Gastrocnemius medialis (tissue), 4 donors: ENCODE measurements around the gene METTL17. TPM values are rescaled to one million over a fixed set of nuclear protein-coding genes. Genes with fewer than 3 reads are reported as not detected.
A peak's percentile ranks its signal among the peaks of the same experiment; 100 is the strongest.
"Not testable (repeated sequence)": the region's sequence is repeated elsewhere in the genome, so short reads cannot be mapped to it uniquely, and the experiment has no call there.

ENCODE experiments used
- ATAC-seq, 2 donors: fragments of 150-250 bp; one replicate each; pipeline ENCODE4 v1.9.1; 2016
- DNase-seq, 2 donors: peaks; one replicate each; pipeline ENCODE4 v3.0.0-alpha.2; 2019
- H3K27ac ChIP-seq, 4 donors: fragments of 200-600 bp; sonication (generic); 1 replicate in 1 of 4; 2 replicates in 3 of 4; pipeline ENCODE4 v1.5.1; 2016 to 2018; ENCODE audit warnings: mild to moderate bottlenecking in 2 of 4, moderate library complexity in 1 of 4
- H3K27me3 ChIP-seq, 3 donors: fragments of 200-600 bp; sonication (generic) in 2 of 3; 1 replicate in 1 of 3; 2 replicates in 2 of 3; pipeline versions ENCODE4 v1.5.1 to v1.6.0; 2016 to 2019; ENCODE audit warnings: mild to moderate bottlenecking in 1 of 3, moderate library complexity in 1 of 3
- H3K36me3 ChIP-seq, 2 donors: fragments of 200-600 bp; sonication (generic) in 1 of 2; one replicate each; pipeline ENCODE4 v1.5.1; 2017 to 2018
- H3K4me1 ChIP-seq, 2 donors: fragments of 200-600 bp; sonication (generic) in 1 of 2; one replicate each; pipeline ENCODE4 v1.5.1; 2016 to 2017; ENCODE audit warnings: mild to moderate bottlenecking in 2 of 2
- H3K4me3 ChIP-seq, 4 donors: fragments of 200-600 bp; sonication (generic) in 3 of 4; 1 replicate in 1 of 4; 2 replicates in 3 of 4; pipeline ENCODE4 v1.5.1; 2016 to 2019; ENCODE audit warnings: mild to moderate bottlenecking in 2 of 4
- H3K9me3 ChIP-seq, 3 donors: fragments of 200-600 bp; sonication (generic) in 2 of 3; 1 replicate in 1 of 3; 2 replicates in 2 of 3; pipeline ENCODE4 v1.5.1; 2016 to 2019
- POLR2A ChIP-seq, 2 donors: fragments of 450-650 bp; IDR thresholded peaks; one replicate each; pipeline ENCODE4 v1.6.1; 2017; ENCODE audit warnings: antibody characterized with exemption in 2 of 2, mild to moderate bottlenecking in 2 of 2, moderate library complexity in 2 of 2
- in situ Hi-C, 4 donors: fragments of 200-750 bp; cut with MboI; loops; one replicate each; pipeline versions ENCODE4 v1.15.0 to v1.8.0; 2017; ENCODE audit warnings: low sequenced_read_pairs in 4 of 4
- intact Hi-C: fragments of 100-400 bp; cut with DNase I; formaldehyde crosslinking; loops from one replicate; pipeline ENCODE4 v1.15.1; 2023; ENCODE audit warnings: low total_unique reads
- total RNA-seq, 4 donors: library from RNA; depleted of rRNA; stranded (reverse); fragments of >200 nt; gene quantifications; one replicate each; pipeline versions ENCODE4 v1.1.0 to v1.2.3, GENCODE V29; 2016
- TF ChIP-seq, protein P1 (sequence below), 5 experiments: fragments of 450-650 bp in 3 of 5; fragments of 200-600 bp in 2 of 5; sonication (generic) in 2 of 5; IDR thresholded peaks in 4 of 5; conservative IDR thresholded peaks in 1 of 5; 1 replicate in 4 of 5; 2 replicates in 1 of 5; pipeline ENCODE4 v1.5.1; 2016 to 2019; ENCODE audit warnings: antibody characterized with exemption in 5 of 5, mild to moderate bottlenecking in 3 of 5, moderate library complexity in 3 of 5

METTL17 gene
- total RNA-seq, 4 donors from 2014 or later = 33.9 to 69.5 (median 50.8) TPM

DNA sequence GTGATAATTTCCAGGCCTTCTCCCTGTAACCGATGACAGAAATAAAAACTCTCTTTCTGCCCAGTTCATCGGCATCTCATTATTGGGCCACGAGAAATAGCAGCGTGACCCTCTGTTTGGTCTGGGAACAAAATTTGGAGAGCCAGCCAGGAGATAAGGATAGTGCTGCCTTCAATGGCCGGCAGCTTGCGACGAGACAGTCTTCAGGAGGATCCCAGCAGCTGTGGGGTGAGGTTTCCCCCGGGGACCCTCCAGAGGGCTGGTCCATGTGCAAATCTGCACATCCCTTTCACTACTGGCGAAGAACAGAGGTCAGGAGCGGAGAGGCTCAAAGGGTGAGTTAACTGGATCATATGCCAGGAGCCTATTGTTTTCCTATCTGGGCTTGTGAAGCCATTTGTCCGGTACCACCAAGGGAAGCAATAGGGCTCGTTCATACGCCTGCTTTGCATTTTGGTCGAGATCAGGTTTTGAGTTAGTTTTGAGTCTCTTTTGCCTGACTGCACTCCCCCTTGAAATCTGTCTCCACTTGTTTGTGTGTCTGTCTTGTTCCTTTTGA is 14.1 kb downstream of the METTL17 start:
- DNase-seq = no peak
- in situ Hi-C loops (no loop called here), intact Hi-C loops (no loop called here)
- Histone ChIP-seq H3K27me3 (no peaks in the 10 kb centered on the region), H3K4me3 (no peak overlapping the region), H3K36me3 (no peaks in the 10 kb centered on the region), H3K4me1 (no peaks in the 10 kb centered on the region), H3K9me3 (no peaks in the 10 kb centered on the region), H3K27ac (peak overlapping the region in 1 of 4 donors; percentile 8)
- peak in 1 of 2 donors; percentile 5 for ATAC-seq
- TF ChIP-seq, protein P1, sequence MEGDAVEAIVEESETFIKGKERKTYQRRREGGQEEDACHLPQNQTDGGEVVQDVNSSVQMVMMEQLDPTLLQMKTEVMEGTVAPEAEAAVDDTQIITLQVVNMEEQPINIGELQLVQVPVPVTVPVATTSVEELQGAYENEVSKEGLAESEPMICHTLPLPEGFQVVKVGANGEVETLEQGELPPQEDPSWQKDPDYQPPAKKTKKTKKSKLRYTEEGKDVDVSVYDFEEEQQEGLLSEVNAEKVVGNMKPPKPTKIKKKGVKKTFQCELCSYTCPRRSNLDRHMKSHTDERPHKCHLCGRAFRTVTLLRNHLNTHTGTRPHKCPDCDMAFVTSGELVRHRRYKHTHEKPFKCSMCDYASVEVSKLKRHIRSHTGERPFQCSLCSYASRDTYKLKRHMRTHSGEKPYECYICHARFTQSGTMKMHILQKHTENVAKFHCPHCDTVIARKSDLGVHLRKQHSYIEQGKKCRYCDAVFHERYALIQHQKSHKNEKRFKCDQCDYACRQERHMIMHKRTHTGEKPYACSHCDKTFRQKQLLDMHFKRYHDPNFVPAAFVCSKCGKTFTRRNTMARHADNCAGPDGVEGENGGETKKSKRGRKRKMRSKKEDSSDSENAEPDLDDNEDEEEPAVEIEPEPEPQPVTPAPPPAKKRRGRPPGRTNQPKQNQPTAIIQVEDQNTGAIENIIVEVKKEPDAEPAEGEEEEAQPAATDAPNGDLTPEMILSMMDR (IDR thresholded peaks at IDR 0.05 in 4 of 5, conservative IDR thresholded peaks at IDR 0.05 in 1 of 5) = no peak
- no peak for TF ChIP-seq POLR2A (IDR thresholded peaks at IDR 0.05)

DNA sequence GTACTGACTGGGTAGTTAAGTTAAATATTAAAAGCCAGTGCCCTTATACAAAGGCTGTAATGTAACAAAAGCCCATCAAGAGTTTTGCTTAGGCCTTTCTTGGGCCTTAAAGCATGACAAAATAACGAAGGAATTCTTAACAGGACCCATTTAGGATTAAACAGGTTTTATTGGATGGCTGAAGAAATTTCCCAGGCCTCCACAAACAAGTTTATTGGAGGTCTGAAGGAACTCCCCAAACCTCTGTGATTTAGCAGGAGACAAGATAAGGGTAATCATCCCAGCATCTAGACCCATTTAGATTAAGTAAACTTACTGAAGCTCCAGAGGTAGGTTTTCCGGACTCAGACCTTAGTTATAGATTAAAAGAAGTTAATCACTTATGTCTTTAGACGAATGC is 19.9 kb downstream of the METTL17 start:
- in situ Hi-C loops = loop anchor here (10.0 kb wide), 2 partner anchors 85 to 95 kb away; partner anchors contain the start of genes TMEM253 (in 2 of the 4) and ZNF219 (in 2 of the 4)
- intact Hi-C loops, H3K4me1 ChIP-seq, DNase-seq, H3K27me3 ChIP-seq, ATAC-seq, H3K9me3 ChIP-seq, H3K36me3 ChIP-seq, H3K27ac ChIP-seq, H3K4me3 ChIP-seq: not testable (repeated sequence)

DNA sequence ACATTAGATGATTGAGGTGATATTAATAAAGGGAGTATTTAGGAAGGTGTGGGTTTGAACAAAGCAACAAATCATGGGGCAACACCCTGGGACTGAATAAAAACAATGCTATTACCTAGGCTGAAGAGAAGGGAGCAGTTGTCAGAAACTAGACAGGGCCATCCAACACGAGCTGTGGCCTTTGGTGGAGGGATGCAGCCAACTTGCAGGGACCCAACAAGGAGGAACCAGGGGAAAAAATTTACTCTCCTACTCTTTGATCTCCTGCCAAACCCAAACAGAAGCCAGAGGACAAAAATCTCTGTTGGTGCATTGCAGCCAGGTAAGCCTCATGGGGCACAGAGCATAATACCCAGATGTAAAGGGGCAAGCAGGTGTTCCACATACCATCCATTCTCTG is 21.4 kb downstream of the METTL17 start:
- no peaks in the 10 kb centered on the region for H3K9me3 ChIP-seq
- in situ Hi-C loops = loop anchor here (10.0 kb wide), 2 partner anchors 84 to 94 kb away; partner anchors contain the start of genes TMEM253 (in 2 of the 4) and ZNF219 (in 2 of the 4)
- intact Hi-C loops = no loop called here

GRCh38 chr14:21014761-21015190 is 25.0 kb downstream of the METTL17 start:
- no peak overlapping the region for H3K4me3 ChIP-seq
- peaks cover 0 to 37% of the 10 kb centered on the region in 2 donors for H3K36me3 ChIP-seq
- peak overlapping the region; percentile 97 to 100 (median 100) for H3K27ac ChIP-seq
- H3K9me3 ChIP-seq = no peaks in the 10 kb centered on the region
- no peaks in the 10 kb centered on the region for H3K27me3 ChIP-seq
- H3K4me1 ChIP-seq = peaks cover 51 to 56% of the 10 kb centered on the region in 2 donors
- intact Hi-C loops = loop anchor here (1.0 kb wide), 3 partner anchors 26 to 90 kb away; no protein-coding TSS in a partner anchor
- ATAC-seq (peak; percentile 72 to 88), DNase-seq (peak; percentile 78 to 86)
- in situ Hi-C loops = loop anchor here (10.0 kb wide), 2 partner anchors 80 to 90 kb away; partner anchors contain the start of genes TMEM253 (in 2 of the 4) and ZNF219 (in 2 of the 4)
- no peak for TF ChIP-seq POLR2A (IDR thresholded peaks at IDR 0.05)
- TF ChIP-seq, protein P1 (IDR thresholded peaks at IDR 0.05 in 4 of 5, conservative IDR thresholded peaks at IDR 0.05 in 1 of 5) = peak; percentile 96 to 99 (median 98)

More for the DNA sequence above, 21.4 kb downstream of the METTL17 start:
- H3K36me3 ChIP-seq = peaks cover 0 to under 1% of the 10 kb centered on the region in 2 donors
- no peak for DNase-seq
- H3K27ac ChIP-seq = no peak overlapping the region
- no peak for ATAC-seq
- H3K4me1 ChIP-seq = peaks cover 14 to 20% of the 10 kb centered on the region in 2 donors
- H3K4me3 ChIP-seq = no peak overlapping the region
- no peak for TF ChIP-seq POLR2A (IDR thresholded peaks at IDR 0.05)
- TF ChIP-seq, protein P1 (IDR thresholded peaks at IDR 0.05 in 4 of 5, conservative IDR thresholded peaks at IDR 0.05 in 1 of 5) = no peak
- no peaks in the 10 kb centered on the region for H3K27me3 ChIP-seq

- Histone ChIP-seq H3K4me1 (peaks cover 54 to 62% of the 10 kb centered on the region in 2 donors), H3K27me3 (no peaks in the 10 kb centered on the region), H3K36me3 (peaks cover 0 to 42% of the 10 kb centered on the region in 2 donors), H3K27ac (peak overlapping the region; percentile 97 to 100 (median 100)), H3K9me3 (no peaks in the 10 kb centered on the region), H3K4me3 (no peak overlapping the region)
- in situ Hi-C loops (loop anchor here (10.0 kb wide), 2 partner anchors 79 to 89 kb away; partner anchors contain the start of genes TMEM253 (in 2 of the 4) and ZNF219 (in 2 of the 4)), intact Hi-C loops (no loop called here)
- ATAC-seq = peak; percentile 87 to 91
- DNase-seq = peak in 1 of 2 donors; percentile 84
- TF ChIP-seq, protein P1 (IDR thresholded peaks at IDR 0.05 in 4 of 5, conservative IDR thresholded peaks at IDR 0.05 in 1 of 5) = no peak
- TF ChIP-seq POLR2A (IDR thresholded peaks at IDR 0.05) = peak in 1 of 2 donors; percentile 44
Measured at GRCh38 chr14:21015312-21015711, 25.5 kb downstream of the METTL17 start.
